Frontal cortex (tissue), 4 donors: ENCODE data around the gene FOXP1. TPM values are rescaled to one million over a fixed set of nuclear protein-coding genes. Genes with fewer than 3 reads are reported as not detected.

ENCODE experiments used
- DNase-seq, 2 donors: peaks; one replicate each; pipeline ENCODE4 v3.0.0; 2012; ENCODE audit warnings: low spot score in 2 of 2
- FAIRE-seq: peaks from 2 replicates; lab custom pipeline; 2012; peaks lifted over from hg19 to GRCh38; lab: Jason Lieb, UNC
- total RNA-seq: library from RNA; depleted of rRNA; stranded (reverse); fragments of >200 nt; gene quantifications from one replicate; pipeline ENCODE4 v1.2.3, GENCODE V29; 2014
- donor health status: control.
- donor health status: control.
- donor health status: control.

The FOXP1 gene
- total RNA-seq, 1 donor from 2014 or later, result 118 TPM

- FAIRE-seq (no peak), DNase-seq (no peak)
Measured at GRCh38 chr3:71156062-71156665, 427.4 kb downstream of the FOXP1 start.

- DNase-seq, result no peak
- no peak for FAIRE-seq
Measured at GRCh38 chr3:71154846-71155245, 428.7 kb downstream of the FOXP1 start.

GRCh38 chr3:71153713-71154112 is 429.8 kb downstream of the FOXP1 start:
- DNase-seq (no peak), FAIRE-seq (no peak)

- DNase-seq (no peak), FAIRE-seq (no peak)
Measured at GRCh38 chr3:71152892-71153265, 430.6 kb downstream of the FOXP1 start.

GRCh38 chr3:71152039-71152891 is 431.3 kb downstream of the FOXP1 start:
- no peak for DNase-seq
- no peak for FAIRE-seq

GRCh38 chr3:71149959-71150954 is 433.3 kb downstream of the FOXP1 start:
- FAIRE-seq (no peak), DNase-seq (no peak)

- no peak for FAIRE-seq
- DNase-seq, result no peak
Measured at GRCh38 chr3:71148455-71149060, 435.0 kb downstream of the FOXP1 start.

- no peak for FAIRE-seq
- DNase-seq, result no peak
Measured at GRCh38 chr3:71146673-71147072, 436.9 kb downstream of the FOXP1 start.

GRCh38 chr3:71145954-71146353 is 437.6 kb downstream of the FOXP1 start:
- DNase-seq (no peak), FAIRE-seq (no peak)

- FAIRE-seq, result no peak
- no peak for DNase-seq
Measured at GRCh38 chr3:71144525-71145253, 438.8 kb downstream of the FOXP1 start.

- FAIRE-seq, result no peak
- no peak for DNase-seq
Measured at GRCh38 chr3:71143493-71143892, 440.0 kb downstream of the FOXP1 start.

- FAIRE-seq (no peak), DNase-seq (no peak)
Measured at GRCh38 chr3:71142441-71143161, 440.9 kb downstream of the FOXP1 start.

GRCh38 chr3:71140477-71140876 is 443.1 kb downstream of the FOXP1 start:
- no peak for DNase-seq
- no peak for FAIRE-seq

GRCh38 chr3:71139496-71139895 is 444.0 kb downstream of the FOXP1 start:
- FAIRE-seq (no peak), DNase-seq (no peak)

GRCh38 chr3:71138410-71138809 is 445.1 kb downstream of the FOXP1 start:
- DNase-seq (no peak), FAIRE-seq (no peak)

GRCh38 chr3:71136276-71136675 is 447.3 kb downstream of the FOXP1 start:
- FAIRE-seq (no peak), DNase-seq (no peak)

GRCh38 chr3:71135373-71136088 is 448.0 kb downstream of the FOXP1 start:
- FAIRE-seq, result no peak

GRCh38 chr3:71134521-71134920 is 449.0 kb downstream of the FOXP1 start:
- no peak for FAIRE-seq
- no peak for DNase-seq

More at GRCh38 chr3:71135373-71136088, 448.0 kb downstream of the FOXP1 start:
- DNase-seq, result no peak
